Measurements from ENCODE around the gene GPC5.

GRCh38 chr13:91506759-91507158 is 108.3 kb downstream of the GPC5 start:
- no peak for TF ChIP-seq CTCF (IDR thresholded peaks at IDR 0.05 in 4 of 5, conservative IDR thresholded peaks at IDR 0.05 in 1 of 5)
- no peak for TF ChIP-seq POLR2A (IDR thresholded peaks at IDR 0.05)

All from gastrocnemius medialis (tissue), 4 donors.